A673 (cell line): ENCODE measurements around the gene SPINK9. TPM values are rescaled to one million over a fixed set of nuclear protein-coding genes. Genes with fewer than 3 reads are reported as not detected.

Source experiments
- BruUV-seq: library from RNA; stranded (reverse); fragments of 400-500 nt; replicated peaks from 2 replicates; lab custom pipeline; 2021; lab: Mats Ljungman, UMichigan
- CTCF ChIA-PET: fragments of 300-600 bp; sonication (Branson Sonifier 250); formaldehyde crosslinking; loops from one replicate; lab custom pipeline; 2022; ENCODE audit warnings: antibody characterized with exemption; lab: Charles Lee
- POLR2A ChIA-PET: fragments of 300-600 bp; sonication (Branson Sonifier 250); formaldehyde crosslinking; loops from one replicate; lab custom pipeline; 2022; ENCODE audit warnings: antibody characterized with exemption; ENCODE audit not compliant: low non-redundant PET; lab: Charles Lee
- DNase-seq: peaks from one replicate; pipeline ENCODE4 v3.0.0-alpha.2; 2015; ENCODE audit warnings: low spot score
- H3K27ac ChIP-seq: fragments of 200-600 bp; sonication (generic); 2 replicates; pipeline ENCODE4 v1.5.1; 2016; ENCODE audit warnings: mixed run types, low read depth, mild to moderate bottlenecking, mixed read lengths, antibody characterized with exemption, low read length; ENCODE audit not compliant: poor library complexity, severe bottlenecking
- H3K27me3 ChIP-seq: fragments of 200-600 bp; sonication (generic); replicated peaks from 2 replicates; pipeline ENCODE4 v1.6.1; 2017; ENCODE audit warnings: mixed run types, low read depth, mild to moderate bottlenecking, mixed read lengths, antibody characterized with exemption, low read length; ENCODE audit not compliant: insufficient read depth, poor library complexity
- H3K36me3 ChIP-seq: fragments of 200-600 bp; sonication (generic); 2 replicates; pipeline ENCODE4 v1.6.1; 2016; ENCODE audit warnings: mixed run types, mild to moderate bottlenecking, mixed read lengths, antibody characterized with exemption, low read length; ENCODE audit not compliant: insufficient read depth, poor library complexity, severe bottlenecking
- H3K4me1 ChIP-seq: fragments of 200-600 bp; sonication (generic); 2 replicates; pipeline ENCODE4 v1.6.1; 2017; ENCODE audit warnings: mixed run types, mild to moderate bottlenecking, mixed read lengths, antibody characterized with exemption, low read length; ENCODE audit not compliant: insufficient read depth, poor library complexity, severe bottlenecking
- H3K4me3 ChIP-seq: fragments of 200-600 bp; sonication (generic); 2 replicates; pipeline ENCODE4 v1.5.1; 2016; ENCODE audit warnings: low read depth, mixed run types, mild to moderate bottlenecking, mixed read lengths, low read length; ENCODE audit not compliant: poor library complexity, severe bottlenecking
- H3K9me3 ChIP-seq: fragments of 200-600 bp; sonication (generic); 2 replicates; pipeline ENCODE4 v1.6.1; 2016; ENCODE audit warnings: mixed run types, low read depth, mild to moderate bottlenecking, mixed read lengths, antibody characterized with exemption, low read length; ENCODE audit not compliant: poor library complexity, severe bottlenecking
- CTCF ChIP-seq: fragments of 300-800, 200-600 bp; sonication (generic); conservative IDR thresholded peaks from 2 replicates; pipeline ENCODE4 v1.5.1; 2017; ENCODE audit warnings: low read depth, mild to moderate bottlenecking, antibody characterized with exemption, low read length, moderate library complexity, mixed read lengths
- EZH2 ChIP-seq: fragments of 200-600 bp; sonication (generic); IDR thresholded peaks from 2 replicates; pipeline ENCODE4 v1.6.1; 2017; ENCODE audit warnings: borderline replicate concordance, low read depth, mild to moderate bottlenecking, mixed read lengths, antibody characterized with exemption, low read length; ENCODE audit not compliant: poor library complexity, severe bottlenecking
- intact Hi-C: fragments of 100-400 bp; cut with micrococcal nuclease; formaldehyde crosslinking; loops from one replicate; pipeline ENCODE4 v1.10.0; 2022; ENCODE audit not compliant: unreplicated experiment
- total RNA-seq: library from RNA; stranded (reverse); gene quantifications from 2 replicates; pipeline ENCODE4 v1.2.3, GENCODE V29; 2021

Gene SPINK9
- total RNA-seq, 1 experiment from 2014 or later, result not detected

DNA sequence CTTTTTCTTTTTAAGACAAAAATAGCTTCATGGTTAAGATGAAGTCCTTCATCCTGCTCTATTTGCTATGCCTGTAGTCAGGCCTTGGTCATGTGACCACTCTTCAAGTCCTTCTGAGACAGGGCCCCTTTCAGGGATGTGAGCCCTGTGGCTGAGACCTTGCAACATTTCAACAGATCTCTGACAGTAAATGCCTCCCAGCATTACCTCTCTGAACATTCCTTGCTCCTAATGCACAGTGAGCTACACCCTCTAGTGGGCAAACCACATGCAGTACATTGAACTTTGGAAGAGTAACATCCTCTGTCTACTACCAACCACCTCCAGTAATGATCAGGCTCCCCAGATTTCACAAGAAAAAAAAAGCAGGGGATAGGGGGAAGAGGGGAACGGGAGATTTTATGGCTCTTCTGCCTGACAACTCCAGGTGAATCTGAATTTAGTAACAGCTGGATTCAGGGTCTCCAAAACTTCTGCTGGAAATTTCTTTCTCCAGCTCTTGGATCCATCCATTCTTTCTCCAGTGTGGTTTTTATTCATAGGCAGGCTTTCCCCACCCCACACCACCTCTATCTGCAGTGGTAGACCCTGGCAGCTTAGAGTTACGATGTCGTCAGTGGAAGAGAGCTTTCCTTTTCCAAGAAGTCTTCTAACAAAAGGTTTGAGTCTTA lies 39.5 kb downstream of the SPINK9 start:
- ChIA-PET POLR2A (no interaction called here), CTCF (interaction anchor here (0.7 kb wide), 1 partner anchor 12 kb away, joined by 3 read pairs; no protein-coding TSS in a partner anchor)
- intact Hi-C loops, result loop anchor here (2.0 kb wide), 1 partner anchor 196 kb away; no protein-coding TSS in a partner anchor
- no peak overlapping the region for H3K27ac ChIP-seq
- peak; percentile 69 for DNase-seq
- H3K9me3 ChIP-seq, result no peaks in the 10 kb centered on the region
- TF ChIP-seq EZH2, result no peak
- peak; percentile 79 for TF ChIP-seq CTCF
- no peaks in the 10 kb centered on the region for H3K36me3 ChIP-seq
- no peak overlapping the region for H3K4me3 ChIP-seq
- H3K4me1 ChIP-seq, result no peaks in the 10 kb centered on the region
- no peaks in the 10 kb centered on the region for H3K27me3 ChIP-seq
- BruUV-seq, result no TSS peak

DNA sequence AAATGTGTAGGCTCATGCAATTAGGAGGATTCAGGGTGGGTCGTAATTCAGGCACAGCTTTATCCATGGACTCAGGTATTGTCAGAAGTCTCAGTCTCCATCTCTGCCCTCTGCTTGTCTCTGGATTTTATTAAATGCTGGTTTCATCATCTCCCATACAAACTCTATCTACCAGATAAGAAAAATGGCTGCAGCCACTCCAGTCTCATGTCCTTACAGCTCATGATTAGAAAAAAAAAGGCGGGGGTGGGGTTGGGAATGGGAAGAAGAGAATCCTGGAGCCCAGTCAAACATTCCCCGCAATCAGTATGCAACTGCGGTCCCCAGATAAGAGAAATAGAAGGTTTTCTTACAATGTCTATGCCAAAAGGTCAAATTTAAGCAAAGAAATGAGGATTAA lies 40.8 kb downstream of the SPINK9 start:
- intact Hi-C loops, result no loop called here
- no peaks in the 10 kb centered on the region for H3K4me1 ChIP-seq
- ChIA-PET POLR2A (no interaction called here), CTCF (interaction anchor here (0.6 kb wide), 1 partner anchor 26 kb away, joined by 8 read pairs; no protein-coding TSS in a partner anchor)
- no peak overlapping the region for H3K4me3 ChIP-seq
- H3K27me3 ChIP-seq, result no peaks in the 10 kb centered on the region
- H3K9me3 ChIP-seq, result no peaks in the 10 kb centered on the region
- H3K27ac ChIP-seq, result no peak overlapping the region
- DNase-seq, result no peak
- no peaks in the 10 kb centered on the region for H3K36me3 ChIP-seq
- no peak for TF ChIP-seq CTCF
- no peak for TF ChIP-seq EZH2
- BruUV-seq, result no TSS peak

DNA sequence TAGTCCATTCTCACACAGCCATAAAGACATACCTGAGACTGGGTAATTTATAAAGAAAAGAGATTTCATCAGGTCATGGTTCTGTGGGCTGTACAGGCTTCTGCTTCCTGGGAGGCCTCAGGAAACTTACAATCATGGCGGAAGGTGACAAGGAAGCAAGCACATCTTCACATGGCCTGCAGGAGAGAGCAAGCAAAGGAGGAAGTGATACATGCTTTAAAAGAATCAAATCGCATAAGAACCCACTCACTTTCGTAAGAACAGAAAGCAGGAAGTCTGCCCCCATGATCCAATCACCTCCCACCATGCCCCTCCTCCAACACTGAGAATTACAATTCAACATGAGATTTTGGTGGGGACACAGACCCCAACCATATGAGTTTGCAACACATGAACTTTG lies 43.3 kb downstream of the SPINK9 start:
- DNase-seq, result no peak
- CTCF ChIA-PET, result no interaction called here
- TF ChIP-seq EZH2 (no peak), CTCF (no peak)
- Histone ChIP-seq H3K4me1 (peaks cover 6% of the 10 kb centered on the region), H3K27me3 (no peaks in the 10 kb centered on the region), H3K4me3 (no peak overlapping the region), H3K36me3 (no peaks in the 10 kb centered on the region), H3K27ac (no peak overlapping the region), H3K9me3 (no peaks in the 10 kb centered on the region)
- no TSS peak for BruUV-seq
- intact Hi-C loops, result no loop called here
- POLR2A ChIA-PET, result no interaction called here
